GM10266 (cell line): ENCODE measurements around the gene KRTAP4-1.
"Not testable (repeated sequence)": the region's sequence is repeated elsewhere in the genome, so short reads cannot be mapped to it uniquely, and the experiment has no call there.

Experiments
- DNase-seq: peaks from one replicate; pipeline ENCODE4 v3.0.0; 2012; ENCODE audit errors: extremely low spot score
- TF ChIP-seq, protein P1 (sequence below): IDR thresholded peaks from 2 replicates; pipeline ENCODE4 v1.5.1; 2012; ENCODE audit warnings: mild to moderate bottlenecking, low read depth; ENCODE audit not compliant: control insufficient read depth, insufficient read depth; ENCODE audit errors: missing control alignments

Gene KRTAP4-1

DNA sequence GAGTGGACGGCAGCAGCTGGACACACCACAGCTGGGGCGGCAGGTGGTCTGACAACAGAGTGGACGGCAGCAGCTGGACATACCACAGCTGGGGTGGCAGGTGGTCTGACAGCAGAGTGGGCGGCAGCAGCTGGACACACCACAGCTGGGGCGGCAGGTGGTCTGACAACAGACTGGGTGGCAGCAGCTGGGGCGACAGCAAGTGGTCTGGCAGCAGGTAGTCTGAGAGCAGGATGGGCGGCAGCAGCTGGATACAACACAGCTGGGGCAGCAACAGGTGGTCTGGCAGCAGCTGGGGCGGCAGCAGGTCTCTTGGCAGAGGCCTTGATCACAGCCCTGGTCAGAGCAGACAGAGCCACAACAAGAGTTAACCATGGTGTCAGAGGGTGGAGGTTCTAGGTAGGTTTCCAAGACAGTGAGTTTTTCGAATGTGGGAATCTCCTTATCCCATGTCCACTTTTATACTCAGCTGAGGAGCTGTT is at the start of gene KRTAP4-1:
TSS of gene KRTAP4-1 (minus strand) at position 432 of the 482 bp plus-strand sequence. CDS start at position 375, 57 bp downstream.
- DNase-seq = no peak
- TF ChIP-seq, protein P1, sequence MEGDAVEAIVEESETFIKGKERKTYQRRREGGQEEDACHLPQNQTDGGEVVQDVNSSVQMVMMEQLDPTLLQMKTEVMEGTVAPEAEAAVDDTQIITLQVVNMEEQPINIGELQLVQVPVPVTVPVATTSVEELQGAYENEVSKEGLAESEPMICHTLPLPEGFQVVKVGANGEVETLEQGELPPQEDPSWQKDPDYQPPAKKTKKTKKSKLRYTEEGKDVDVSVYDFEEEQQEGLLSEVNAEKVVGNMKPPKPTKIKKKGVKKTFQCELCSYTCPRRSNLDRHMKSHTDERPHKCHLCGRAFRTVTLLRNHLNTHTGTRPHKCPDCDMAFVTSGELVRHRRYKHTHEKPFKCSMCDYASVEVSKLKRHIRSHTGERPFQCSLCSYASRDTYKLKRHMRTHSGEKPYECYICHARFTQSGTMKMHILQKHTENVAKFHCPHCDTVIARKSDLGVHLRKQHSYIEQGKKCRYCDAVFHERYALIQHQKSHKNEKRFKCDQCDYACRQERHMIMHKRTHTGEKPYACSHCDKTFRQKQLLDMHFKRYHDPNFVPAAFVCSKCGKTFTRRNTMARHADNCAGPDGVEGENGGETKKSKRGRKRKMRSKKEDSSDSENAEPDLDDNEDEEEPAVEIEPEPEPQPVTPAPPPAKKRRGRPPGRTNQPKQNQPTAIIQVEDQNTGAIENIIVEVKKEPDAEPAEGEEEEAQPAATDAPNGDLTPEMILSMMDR = no peak

DNA sequence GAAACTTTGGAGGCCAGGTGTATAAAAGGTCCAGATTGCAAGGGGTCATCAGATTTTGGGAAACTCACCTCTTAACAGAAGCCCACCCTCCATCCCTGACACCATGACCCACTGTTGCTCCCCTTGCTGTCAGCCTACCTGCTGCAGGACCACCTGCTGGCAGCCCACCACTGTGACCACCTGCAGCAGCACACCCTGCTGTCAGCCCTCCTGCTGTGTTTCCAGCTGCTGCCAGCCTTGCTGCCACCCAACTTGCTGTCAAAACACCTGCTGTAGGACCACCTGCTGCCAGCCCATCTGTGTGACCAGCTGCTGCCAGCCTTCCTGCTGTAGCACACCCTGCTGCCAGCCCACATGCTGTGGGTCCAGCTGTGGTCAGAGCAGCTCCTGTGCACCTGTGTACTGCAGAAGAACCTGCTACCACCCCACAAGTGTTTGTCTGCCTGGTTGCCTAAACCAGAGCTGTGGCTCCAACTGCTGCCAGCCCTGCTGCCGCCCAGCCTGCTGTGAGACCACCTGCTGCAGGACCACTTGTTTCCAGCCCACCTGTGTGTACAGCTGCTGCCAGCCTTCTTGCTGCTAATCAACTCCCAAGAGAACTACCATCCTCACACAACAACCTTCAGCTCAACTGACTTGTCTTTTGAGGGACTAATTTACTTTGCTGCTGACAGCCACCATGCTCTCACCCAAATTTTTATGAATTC is 47.8 kb upstream of the KRTAP4-1 start, which contains the start of gene KRTAP9-3:
TSS of gene KRTAP9-3 (plus strand) at position 51 of the 707 bp plus-strand sequence. CDS start at position 104, 53 bp downstream.
- DNase-seq = not testable (repeated sequence)

DNA sequence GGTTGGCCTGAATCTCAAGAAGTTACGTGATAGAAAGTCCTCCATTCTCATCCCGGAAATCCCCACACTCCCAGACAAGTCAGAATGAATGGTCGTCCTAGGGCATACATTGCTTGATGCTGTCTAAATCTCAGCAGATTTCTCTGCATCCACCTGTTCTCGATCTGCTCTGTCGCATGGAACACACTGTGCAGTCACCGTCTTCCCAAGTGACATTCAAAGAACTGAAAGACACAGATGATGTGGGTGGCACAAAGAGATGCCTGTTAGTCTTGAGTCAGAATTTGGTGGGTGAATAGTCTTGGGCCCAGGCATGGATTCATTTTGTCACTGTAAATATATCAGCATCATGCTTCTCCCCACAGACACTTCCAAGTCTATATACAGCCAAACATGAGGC is 47.0 kb upstream of the KRTAP4-1 start:
- TF ChIP-seq, protein P1 = no peak

DNA sequence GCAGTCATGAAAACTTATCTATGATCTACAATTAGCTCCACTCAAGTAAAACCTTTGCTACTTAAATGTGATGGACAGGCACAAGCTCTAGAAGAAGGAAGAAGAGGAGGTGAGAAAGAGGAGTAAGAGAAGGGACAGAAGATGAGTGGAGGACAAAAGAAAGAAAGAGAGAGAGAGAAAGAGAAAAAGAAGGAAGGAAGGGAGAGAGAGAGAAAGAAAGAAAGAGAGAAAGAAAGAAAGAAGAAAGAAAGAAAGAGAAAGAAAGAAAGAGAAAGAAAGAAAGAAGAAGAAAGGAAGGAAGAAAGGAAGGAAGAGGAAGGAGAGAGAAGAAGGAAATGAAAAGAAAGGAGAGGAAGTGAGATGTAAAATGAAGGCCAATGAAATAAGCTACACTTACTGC is 45.4 kb upstream of the KRTAP4-1 start:
- no peak for DNase-seq
- TF ChIP-seq, protein P1 = no peak

More for the DNA sequence above, 47.0 kb upstream of the KRTAP4-1 start:
- DNase-seq = no peak

DNA sequence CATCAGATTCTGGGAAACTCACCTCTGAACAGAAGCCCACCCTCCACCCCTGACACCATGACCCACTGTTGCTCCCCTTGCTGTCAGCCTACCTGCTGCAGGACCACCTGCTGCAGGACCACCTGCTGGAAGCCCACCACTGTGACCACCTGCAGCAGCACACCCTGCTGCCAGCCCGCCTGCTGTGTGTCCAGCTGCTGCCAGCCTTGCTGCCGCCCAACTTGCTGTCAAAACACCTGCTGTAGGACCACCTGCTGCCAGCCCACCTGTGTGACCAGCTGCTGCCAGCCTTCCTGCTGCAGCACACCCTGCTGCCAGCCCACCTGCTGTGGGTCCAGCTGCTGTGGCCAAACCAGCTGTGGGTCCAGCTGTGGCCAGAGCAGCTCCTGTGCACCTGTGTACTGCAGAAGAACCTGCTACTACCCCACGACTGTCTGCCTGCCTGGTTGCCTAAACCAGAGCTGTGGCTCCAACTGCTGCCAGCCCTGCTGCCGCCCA is 41.9 kb upstream of the KRTAP4-1 start, which contains the start of gene KRTAP9-2:
TSS of gene KRTAP9-2 (plus strand) at position 51 of the 498 bp plus-strand sequence. CDS start at position 58, 7 bp downstream.
- not testable (repeated sequence) for DNase-seq

DNA sequence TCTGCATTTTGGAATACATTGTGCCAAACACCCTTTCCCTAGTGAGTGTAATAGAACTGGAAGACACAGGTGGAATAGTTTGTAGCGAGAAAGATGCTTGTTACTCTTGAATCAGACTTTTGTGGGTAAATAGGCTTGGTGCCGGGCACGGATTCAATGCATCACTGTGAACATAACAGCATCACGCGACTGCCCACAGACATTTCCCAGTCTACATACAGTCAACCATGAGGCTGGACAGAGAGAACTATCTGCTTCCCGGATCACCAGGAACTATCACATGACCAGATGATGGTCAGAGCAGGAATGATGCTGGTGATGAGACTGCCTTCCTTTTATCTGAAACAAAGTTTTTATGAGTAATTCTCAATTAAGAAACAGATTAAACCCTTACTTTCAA is 41.3 kb upstream of the KRTAP4-1 start:
- DNase-seq = no peak
- TF ChIP-seq, protein P1 = no peak

DNA sequence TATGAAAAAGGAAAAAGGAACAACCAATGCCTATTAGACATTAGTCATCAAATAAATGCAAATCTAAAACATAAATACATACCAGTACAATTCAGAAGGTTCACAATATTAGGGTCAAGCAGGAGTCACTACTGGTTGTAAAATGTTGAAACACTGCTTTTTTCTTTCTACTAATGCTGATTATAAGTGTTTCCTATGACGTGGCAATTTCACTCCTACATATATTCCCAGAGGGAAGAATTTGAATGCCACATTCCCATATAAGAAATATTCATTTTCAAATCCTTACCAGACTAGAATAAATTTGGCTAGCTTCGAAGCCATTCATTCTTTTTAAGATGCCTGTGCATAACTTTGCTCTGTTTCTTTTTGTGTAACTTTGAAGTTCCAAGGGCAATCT is 39.1 kb upstream of the KRTAP4-1 start:
- no peak for DNase-seq
- TF ChIP-seq, protein P1 = no peak

DNA sequence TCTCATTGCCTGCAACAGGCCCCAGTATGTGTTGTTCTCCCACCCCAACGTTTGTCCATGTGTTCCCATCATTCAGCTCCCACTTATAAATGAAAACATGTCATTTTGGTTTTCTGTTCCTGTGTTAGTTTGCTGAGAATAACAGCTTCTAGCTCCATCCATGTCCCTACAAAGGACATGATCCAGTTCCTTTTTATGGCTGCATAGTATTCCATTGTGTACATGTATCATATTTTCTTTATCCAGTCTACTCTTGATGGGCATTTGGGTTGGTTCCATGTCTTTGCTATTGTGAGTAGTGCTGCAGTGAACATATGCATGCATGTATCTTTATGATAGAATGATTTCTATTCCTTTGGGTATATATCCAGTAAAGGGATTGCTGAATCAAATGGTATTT is 31.0 kb upstream of the KRTAP4-1 start:
- TF ChIP-seq, protein P1 = no peak
- no peak for DNase-seq
